SK-N-SH (cell line): Measurements from ENCODE around the gene RAP1GAP. TPM values are rescaled to one million over a fixed set of nuclear protein-coding genes. Genes with fewer than 3 reads are reported as not detected.

ENCODE experiments used
- CTCF ChIA-PET: fragments of 300-600, 350-600 bp; formaldehyde crosslinking; extraction: SDS; loops from one replicate; lab custom pipeline; 2021; lab: Yijun Ruan, JAX
- POLR2A ChIA-PET: fragments of 350-600 bp; sonication (Branson Sonifier 250); formaldehyde crosslinking; extraction: SDS; loops from one replicate; lab custom pipeline; 2020; ENCODE audit warnings: antibody characterized with exemption, inconsistent platforms; lab: Yijun Ruan, JAX
- DNase-seq: peaks from one replicate; pipeline ENCODE4 v3.0.0; 2012
- H2AFZ ChIP-seq: fragments of 200-600 bp; sonication (generic); 2 replicates; pipeline ENCODE4 v1.8.1; 2016; ENCODE audit warnings: antibody characterized with exemption, mild to moderate bottlenecking, low read depth
- H3F3A ChIP-seq: fragments of 200-600 bp; sonication (generic); replicated peaks from 2 replicates; pipeline ENCODE3; 2016; ENCODE audit warnings: antibody characterized with exemption, mild to moderate bottlenecking; ENCODE audit not compliant: insufficient read depth
- H3K27ac ChIP-seq, 2 experiments: fragments of 200-500 bp in 1 of 2; fragments of 200-600 bp in 1 of 2; sonication (Bioruptor generic) in 1 of 2; sonication (generic), shearing (Covaris generic) in 1 of 2; 2 replicates each; pipeline versions ENCODE4 v1.5.1 to v1.6.1; 2014 to 2016; ENCODE audit warnings: low read depth in 2 of 2, inconsistent platforms in 1 of 2, low read length in 1 of 2, mild to moderate bottlenecking in 1 of 2, mixed read lengths in 1 of 2
- H3K27me3 ChIP-seq: fragments of 200-600 bp; sonication (generic), shearing (Covaris generic); 2 replicates; pipeline ENCODE4 v1.6.1; 2016; ENCODE audit warnings: mixed run types; ENCODE audit not compliant: insufficient read depth
- H3K36me3 ChIP-seq, 2 experiments: fragments of 200-500 bp in 1 of 2; fragments of 200-600 bp in 1 of 2; sonication (Bioruptor generic) in 1 of 2; sonication (generic) in 1 of 2; replicated peaks in 1 of 2; 2 replicates each; pipeline versions ENCODE3 to v1.5.1; 2014 to 2016; ENCODE audit warnings: low read length in 1 of 2, mild to moderate bottlenecking in 1 of 2; ENCODE audit not compliant: insufficient read depth in 2 of 2, control insufficient read depth in 1 of 2
- H3K4me1 ChIP-seq, 2 experiments: fragments of 200-500 bp in 1 of 2; fragments of 200-600 bp in 1 of 2; sonication (Bioruptor generic) in 1 of 2; sonication (generic), shearing (Covaris generic) in 1 of 2; 2 replicates each; pipeline versions ENCODE4 v1.5.1 to v1.6.1; 2014 to 2016; ENCODE audit warnings: low read depth in 1 of 2, low read length in 1 of 2, mixed run types in 1 of 2; ENCODE audit not compliant: insufficient read depth in 2 of 2, control insufficient read depth in 1 of 2
- H3K4me2 ChIP-seq: fragments of 200-600 bp; sonication (generic), shearing (Covaris generic); 2 replicates; pipeline ENCODE4 v1.6.1; 2017; ENCODE audit warnings: mixed run types
- H3K4me3 ChIP-seq, 2 experiments: fragments of 200-500 bp in 1 of 2; fragments of 200-600 bp in 1 of 2; sonication (Bioruptor generic) in 1 of 2; sonication (generic), shearing (Covaris generic) in 1 of 2; 2 replicates each; pipeline versions ENCODE4 v1.5.1 to v1.8.1; 2014 to 2016; ENCODE audit warnings: low read depth in 2 of 2, inconsistent platforms in 1 of 2, low read length in 1 of 2, mild to moderate bottlenecking in 1 of 2, mixed read lengths in 1 of 2, moderate library complexity in 1 of 2
- H3K79me2 ChIP-seq: fragments of 200-600 bp; sonication (generic); 2 replicates; pipeline ENCODE4 v1.8.1; 2017; ENCODE audit warnings: mild to moderate bottlenecking; ENCODE audit not compliant: insufficient read depth
- H3K9ac ChIP-seq: fragments of 200-600 bp; sonication (generic); 2 replicates; pipeline ENCODE4 v1.6.1; 2017; ENCODE audit warnings: mixed run types
- H3K9me2 ChIP-seq: fragments of 200-600 bp; sonication (generic); 2 replicates; pipeline ENCODE4 v1.6.1; 2017; ENCODE audit warnings: mixed run types
- H3K9me3 ChIP-seq: fragments of 200-600 bp; sonication (generic); 2 replicates; pipeline ENCODE4 v1.6.1; 2017; ENCODE audit warnings: mixed run types, mild to moderate bottlenecking, moderate library complexity
- H4K20me1 ChIP-seq: fragments of 200-600 bp; sonication (generic); 2 replicates; pipeline ENCODE4 v1.6.1; 2017; ENCODE audit warnings: mild to moderate bottlenecking, mixed run types; ENCODE audit not compliant: insufficient read depth
- EP300 ChIP-seq, 2 experiments: IDR thresholded peaks; 2 replicates each; pipeline versions ENCODE4 v1.4.0 to v1.6.1; 2012; ENCODE audit warnings: borderline replicate concordance in 1 of 2, low read depth in 1 of 2, low read length in 1 of 2
- FOXJ3 ChIP-seq: sonication (generic); formaldehyde crosslinking; IDR thresholded peaks from 2 replicates; pipeline ENCODE4 v1.5.1; 2020; ENCODE audit warnings: mild to moderate bottlenecking, missing genetic modification reagents
- GATA2 ChIP-seq: sonication (generic); formaldehyde crosslinking; IDR thresholded peaks from 2 replicates; pipeline ENCODE4 v1.5.0; 2020; ENCODE audit warnings: mild to moderate bottlenecking, missing genetic modification reagents
- RFX5 ChIP-seq: IDR thresholded peaks from 2 replicates; pipeline ENCODE4 v1.6.1; 2012; ENCODE audit warnings: mild to moderate bottlenecking, improper control_type of control experiment, low read length
- RXRA ChIP-seq: IDR thresholded peaks from 2 replicates; pipeline ENCODE4 v1.4.0; 2012; ENCODE audit warnings: low read depth, mild to moderate bottlenecking, borderline replicate concordance
- SIN3A ChIP-seq: IDR thresholded peaks from 2 replicates; pipeline ENCODE4 v1.6.1; 2012; ENCODE audit warnings: low read depth, mild to moderate bottlenecking, low read length, moderate library complexity, borderline replicate concordance
- SMC3 ChIP-seq: IDR thresholded peaks from 2 replicates; pipeline ENCODE4 v1.6.1; 2012; ENCODE audit warnings: low read depth, low read length, improper control_type of control experiment
- WGBS: methylation state at CpG from one replicate; pipeline ENCODE4 v1.1.6; 2017; ENCODE audit warnings: low lambda C conversion rate; 5-methylcytosine and 5-hydroxymethylcytosine counted together
- polyA plus RNA-seq, 3 experiments: library from polyadenylated mRNA; depleted of rRNA; stranded (reverse); fragments of >200 nt; gene quantifications; 2 replicates each; pipeline ENCODE4 v1.2.3, GENCODE V29; 2012
- TF ChIP-seq, protein P1 (sequence below): IDR thresholded peaks from 2 replicates; pipeline ENCODE4 v1.6.1; 2012; ENCODE audit warnings: mild to moderate bottlenecking, low read depth, low read length, moderate library complexity
- TF ChIP-seq, protein P2 (sequence below): fragments of 150-350 bp; IDR thresholded peaks from 2 replicates; pipeline ENCODE4 v1.6.1; 2016; ENCODE audit warnings: mild to moderate bottlenecking, low read depth, low read length
- TF ChIP-seq, protein P3 (sequence below): fragments of 200-600 bp; sonication (generic); IDR thresholded peaks from 2 replicates; pipeline ENCODE4 v1.6.1; 2017; ENCODE audit warnings: antibody characterized with exemption, mild to moderate bottlenecking, moderate library complexity
- TF ChIP-seq, protein P4 (sequence below): fragments of 150-350 bp; IDR thresholded peaks from 2 replicates; pipeline ENCODE4 v1.6.1; 2017; ENCODE audit warnings: antibody characterized with exemption, low read length, low read depth, borderline replicate concordance

Gene RAP1GAP
- polyA plus RNA-seq, 1 of the 3 experiments (the other 2 are of a cell fraction): 0.99 TPM

DNA sequence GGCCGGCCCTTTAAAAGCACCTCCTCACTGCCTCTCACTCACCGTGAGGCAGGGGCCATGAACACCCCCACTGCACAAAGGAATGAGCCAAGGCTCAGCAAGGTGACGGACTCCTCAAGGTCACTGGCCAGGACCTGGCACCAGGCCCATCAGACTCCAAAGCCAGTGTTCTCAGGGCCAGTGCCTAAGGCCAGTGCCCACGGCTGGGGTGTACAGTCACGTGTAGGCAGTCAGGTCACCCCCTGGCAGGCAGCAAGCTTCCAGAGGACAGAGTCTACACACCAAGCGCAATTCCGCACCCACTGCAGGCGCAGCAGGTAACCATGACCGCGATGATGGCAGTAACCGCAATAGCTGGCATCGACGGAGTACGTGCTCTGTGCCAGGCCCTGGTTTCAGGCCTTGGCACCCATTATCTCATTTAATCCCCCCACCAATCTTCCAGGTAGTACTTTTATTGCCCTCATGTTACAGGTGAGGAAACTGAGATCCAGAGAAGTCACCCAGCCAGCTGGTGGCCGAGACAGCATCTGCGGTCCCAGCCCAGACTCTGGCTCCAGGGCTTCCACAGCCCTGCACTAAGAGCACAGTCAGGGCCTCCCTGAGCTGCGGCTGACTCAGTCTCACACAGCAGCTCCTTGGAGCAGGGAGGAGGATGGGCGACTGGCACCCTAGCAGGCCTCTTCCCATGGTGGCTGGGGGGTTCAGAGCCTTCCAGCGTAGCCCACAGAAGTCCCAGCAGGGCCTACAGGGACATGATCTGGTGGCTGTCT lies 27.0 kb downstream of the RAP1GAP start (continued):
- TF ChIP-seq SIN3A (no peak), FOXJ3 (CRISPR knock-in tag) (no peak)

DNA sequence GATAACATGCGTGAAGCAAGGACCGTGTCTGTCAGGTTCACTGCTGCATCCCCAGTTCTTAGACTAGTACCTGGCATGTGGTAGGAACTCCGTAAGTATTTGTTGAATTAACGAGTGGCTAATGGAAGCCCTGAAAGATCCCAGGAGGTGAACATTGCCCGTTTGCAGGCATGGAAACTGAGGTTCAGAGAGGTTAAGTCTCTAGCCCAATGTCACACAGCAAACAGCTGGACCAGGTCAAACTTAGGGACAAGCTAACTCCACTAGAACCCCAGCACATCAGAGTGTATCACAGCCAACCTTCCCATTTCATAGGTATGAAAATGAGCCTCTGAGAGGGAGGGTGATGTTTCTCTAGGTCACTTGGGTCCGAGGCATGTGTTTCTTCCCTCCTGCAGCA lies 27.6 kb downstream of the RAP1GAP start:
- POLR2A ChIA-PET: no interaction called here
- no peaks in the 10 kb centered on the region for H3K27me3 ChIP-seq
- no peaks in the 10 kb centered on the region for H3F3A ChIP-seq
- no peaks in the 10 kb centered on the region for H3K9me2 ChIP-seq
- H4K20me1 ChIP-seq: no peaks in the 10 kb centered on the region
- TF ChIP-seq EP300 (IDR thresholded peaks at IDR 0.05; ENCODE audit: borderline replicate concordance in 1 of 2, low read depth in 1 of 2, low read length in 1 of 2): no peak
- TF ChIP-seq RFX5: no peak
- no peak for TF ChIP-seq GATA2
- TF ChIP-seq, protein P1, sequence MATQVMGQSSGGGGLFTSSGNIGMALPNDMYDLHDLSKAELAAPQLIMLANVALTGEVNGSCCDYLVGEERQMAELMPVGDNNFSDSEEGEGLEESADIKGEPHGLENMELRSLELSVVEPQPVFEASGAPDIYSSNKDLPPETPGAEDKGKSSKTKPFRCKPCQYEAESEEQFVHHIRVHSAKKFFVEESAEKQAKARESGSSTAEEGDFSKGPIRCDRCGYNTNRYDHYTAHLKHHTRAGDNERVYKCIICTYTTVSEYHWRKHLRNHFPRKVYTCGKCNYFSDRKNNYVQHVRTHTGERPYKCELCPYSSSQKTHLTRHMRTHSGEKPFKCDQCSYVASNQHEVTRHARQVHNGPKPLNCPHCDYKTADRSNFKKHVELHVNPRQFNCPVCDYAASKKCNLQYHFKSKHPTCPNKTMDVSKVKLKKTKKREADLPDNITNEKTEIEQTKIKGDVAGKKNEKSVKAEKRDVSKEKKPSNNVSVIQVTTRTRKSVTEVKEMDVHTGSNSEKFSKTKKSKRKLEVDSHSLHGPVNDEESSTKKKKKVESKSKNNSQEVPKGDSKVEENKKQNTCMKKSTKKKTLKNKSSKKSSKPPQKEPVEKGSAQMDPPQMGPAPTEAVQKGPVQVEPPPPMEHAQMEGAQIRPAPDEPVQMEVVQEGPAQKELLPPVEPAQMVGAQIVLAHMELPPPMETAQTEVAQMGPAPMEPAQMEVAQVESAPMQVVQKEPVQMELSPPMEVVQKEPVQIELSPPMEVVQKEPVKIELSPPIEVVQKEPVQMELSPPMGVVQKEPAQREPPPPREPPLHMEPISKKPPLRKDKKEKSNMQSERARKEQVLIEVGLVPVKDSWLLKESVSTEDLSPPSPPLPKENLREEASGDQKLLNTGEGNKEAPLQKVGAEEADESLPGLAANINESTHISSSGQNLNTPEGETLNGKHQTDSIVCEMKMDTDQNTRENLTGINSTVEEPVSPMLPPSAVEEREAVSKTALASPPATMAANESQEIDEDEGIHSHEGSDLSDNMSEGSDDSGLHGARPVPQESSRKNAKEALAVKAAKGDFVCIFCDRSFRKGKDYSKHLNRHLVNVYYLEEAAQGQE: no peak
- TF ChIP-seq RXRA: no peak
- TF ChIP-seq, protein P2, sequence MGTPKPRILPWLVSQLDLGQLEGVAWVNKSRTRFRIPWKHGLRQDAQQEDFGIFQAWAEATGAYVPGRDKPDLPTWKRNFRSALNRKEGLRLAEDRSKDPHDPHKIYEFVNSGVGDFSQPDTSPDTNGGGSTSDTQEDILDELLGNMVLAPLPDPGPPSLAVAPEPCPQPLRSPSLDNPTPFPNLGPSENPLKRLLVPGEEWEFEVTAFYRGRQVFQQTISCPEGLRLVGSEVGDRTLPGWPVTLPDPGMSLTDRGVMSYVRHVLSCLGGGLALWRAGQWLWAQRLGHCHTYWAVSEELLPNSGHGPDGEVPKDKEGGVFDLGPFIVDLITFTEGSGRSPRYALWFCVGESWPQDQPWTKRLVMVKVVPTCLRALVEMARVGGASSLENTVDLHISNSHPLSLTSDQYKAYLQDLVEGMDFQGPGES: no peak
- no peak for TF ChIP-seq SMC3
- TF ChIP-seq, protein P3, sequence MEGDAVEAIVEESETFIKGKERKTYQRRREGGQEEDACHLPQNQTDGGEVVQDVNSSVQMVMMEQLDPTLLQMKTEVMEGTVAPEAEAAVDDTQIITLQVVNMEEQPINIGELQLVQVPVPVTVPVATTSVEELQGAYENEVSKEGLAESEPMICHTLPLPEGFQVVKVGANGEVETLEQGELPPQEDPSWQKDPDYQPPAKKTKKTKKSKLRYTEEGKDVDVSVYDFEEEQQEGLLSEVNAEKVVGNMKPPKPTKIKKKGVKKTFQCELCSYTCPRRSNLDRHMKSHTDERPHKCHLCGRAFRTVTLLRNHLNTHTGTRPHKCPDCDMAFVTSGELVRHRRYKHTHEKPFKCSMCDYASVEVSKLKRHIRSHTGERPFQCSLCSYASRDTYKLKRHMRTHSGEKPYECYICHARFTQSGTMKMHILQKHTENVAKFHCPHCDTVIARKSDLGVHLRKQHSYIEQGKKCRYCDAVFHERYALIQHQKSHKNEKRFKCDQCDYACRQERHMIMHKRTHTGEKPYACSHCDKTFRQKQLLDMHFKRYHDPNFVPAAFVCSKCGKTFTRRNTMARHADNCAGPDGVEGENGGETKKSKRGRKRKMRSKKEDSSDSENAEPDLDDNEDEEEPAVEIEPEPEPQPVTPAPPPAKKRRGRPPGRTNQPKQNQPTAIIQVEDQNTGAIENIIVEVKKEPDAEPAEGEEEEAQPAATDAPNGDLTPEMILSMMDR: no peak
- TF ChIP-seq, protein P4, sequence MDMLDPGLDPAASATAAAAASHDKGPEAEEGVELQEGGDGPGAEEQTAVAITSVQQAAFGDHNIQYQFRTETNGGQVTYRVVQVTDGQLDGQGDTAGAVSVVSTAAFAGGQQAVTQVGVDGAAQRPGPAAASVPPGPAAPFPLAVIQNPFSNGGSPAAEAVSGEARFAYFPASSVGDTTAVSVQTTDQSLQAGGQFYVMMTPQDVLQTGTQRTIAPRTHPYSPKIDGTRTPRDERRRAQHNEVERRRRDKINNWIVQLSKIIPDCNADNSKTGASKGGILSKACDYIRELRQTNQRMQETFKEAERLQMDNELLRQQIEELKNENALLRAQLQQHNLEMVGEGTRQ: no peak
- TF ChIP-seq, all 33 proteins: peak for 0
- CTCF ChIA-PET: interaction anchor here (0.6 to 2.3 kb wide), 4 partner anchors 15 to 387 kb away, joined by 3 to 5 read pairs (median 4); no protein-coding TSS in a partner anchor
- H3K36me3 ChIP-seq: no peaks in the 10 kb centered on the region
- no peak for DNase-seq
- H3K9ac ChIP-seq: no peak overlapping the region
- H2AFZ ChIP-seq: no peak overlapping the region
- peaks cover 0 to 7% of the 10 kb centered on the region in 2 experiments; a peak in 1 of 4 replicates for H3K4me1 ChIP-seq
- no peaks in the 10 kb centered on the region for H3K9me3 ChIP-seq
- H3K4me2 ChIP-seq: no peak overlapping the region
- H3K79me2 ChIP-seq: no peaks in the 10 kb centered on the region
- no peak overlapping the region for H3K4me3 ChIP-seq
- no peak overlapping the region for H3K27ac ChIP-seq
- WGBS: 71% methylated on average over 6 of the region's 6 CpGs
